LNCAP (cell line): ENCODE results near the gene IGLON5.

Experiments
- TF ChIP-seq, protein P1 (sequence below): fragments of 450-650 bp; IDR thresholded peaks from 2 replicates; pipeline ENCODE4 v1.5.1; 2017; ENCODE audit warnings: mild to moderate bottlenecking

IGLON5 gene

DNA sequence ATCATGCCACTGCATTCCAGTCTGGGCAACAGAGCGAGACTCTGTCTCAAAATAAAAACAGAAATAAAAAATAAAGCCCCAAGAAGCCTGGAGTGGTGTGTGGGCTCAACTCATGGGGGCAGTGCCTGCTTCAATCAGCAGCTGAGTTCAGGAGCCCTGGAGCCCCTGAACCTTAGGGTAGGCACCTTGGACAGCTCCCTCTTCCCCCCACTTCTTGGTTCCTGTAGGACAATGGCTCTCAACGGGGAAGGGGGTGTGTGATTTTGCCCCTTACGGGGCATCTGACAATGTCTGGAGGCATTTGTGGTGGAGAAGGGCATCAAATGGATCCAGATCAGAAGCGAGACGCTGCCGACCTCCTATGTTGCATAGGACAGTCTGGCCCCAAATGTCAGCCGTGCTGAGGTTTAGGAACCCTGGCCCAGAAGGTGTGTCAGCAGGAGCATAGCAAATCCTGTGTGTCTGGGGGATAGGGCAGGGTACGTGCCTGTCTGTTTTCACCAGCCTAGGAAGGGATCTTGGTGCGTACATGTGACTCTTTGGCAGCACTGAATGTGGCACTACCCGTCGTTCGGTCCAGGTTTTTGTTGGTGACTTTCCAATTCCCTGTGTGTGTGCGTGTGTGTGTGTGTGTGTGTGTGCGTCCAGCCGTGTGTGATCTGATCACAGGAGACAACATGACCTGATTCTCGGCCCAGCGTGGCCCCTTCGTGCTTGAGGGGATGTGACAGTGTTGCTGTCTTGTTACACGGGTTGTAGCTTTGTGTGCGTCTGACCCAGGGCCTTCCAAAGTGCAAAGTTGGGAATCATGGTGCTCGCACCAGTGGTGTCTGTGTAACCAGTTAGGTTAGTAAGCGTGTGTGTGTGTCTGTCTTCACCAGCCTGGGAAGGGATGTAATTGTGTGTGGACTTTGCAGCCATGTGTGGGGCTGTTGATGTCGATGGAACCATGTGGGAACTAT, 7.5 kb downstream of the IGLON5 start:
- TF ChIP-seq, protein P1, sequence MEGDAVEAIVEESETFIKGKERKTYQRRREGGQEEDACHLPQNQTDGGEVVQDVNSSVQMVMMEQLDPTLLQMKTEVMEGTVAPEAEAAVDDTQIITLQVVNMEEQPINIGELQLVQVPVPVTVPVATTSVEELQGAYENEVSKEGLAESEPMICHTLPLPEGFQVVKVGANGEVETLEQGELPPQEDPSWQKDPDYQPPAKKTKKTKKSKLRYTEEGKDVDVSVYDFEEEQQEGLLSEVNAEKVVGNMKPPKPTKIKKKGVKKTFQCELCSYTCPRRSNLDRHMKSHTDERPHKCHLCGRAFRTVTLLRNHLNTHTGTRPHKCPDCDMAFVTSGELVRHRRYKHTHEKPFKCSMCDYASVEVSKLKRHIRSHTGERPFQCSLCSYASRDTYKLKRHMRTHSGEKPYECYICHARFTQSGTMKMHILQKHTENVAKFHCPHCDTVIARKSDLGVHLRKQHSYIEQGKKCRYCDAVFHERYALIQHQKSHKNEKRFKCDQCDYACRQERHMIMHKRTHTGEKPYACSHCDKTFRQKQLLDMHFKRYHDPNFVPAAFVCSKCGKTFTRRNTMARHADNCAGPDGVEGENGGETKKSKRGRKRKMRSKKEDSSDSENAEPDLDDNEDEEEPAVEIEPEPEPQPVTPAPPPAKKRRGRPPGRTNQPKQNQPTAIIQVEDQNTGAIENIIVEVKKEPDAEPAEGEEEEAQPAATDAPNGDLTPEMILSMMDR = no peak

- TF ChIP-seq, protein P1 = no peak
Measured at GRCh38 chr19:51319649-51320279, 8.3 kb downstream of the IGLON5 start.

GRCh38 chr19:51320280-51320657, 8.8 kb downstream of the IGLON5 start:
- TF ChIP-seq, protein P1 = no peak

GRCh38 chr19:51321799-51322198, 10.4 kb downstream of the IGLON5 start:
- TF ChIP-seq, protein P1 = no peak

- TF ChIP-seq, protein P1 = no peak
Measured at GRCh38 chr19:51323481-51324166, 12.2 kb downstream of the IGLON5 start.

DNA sequence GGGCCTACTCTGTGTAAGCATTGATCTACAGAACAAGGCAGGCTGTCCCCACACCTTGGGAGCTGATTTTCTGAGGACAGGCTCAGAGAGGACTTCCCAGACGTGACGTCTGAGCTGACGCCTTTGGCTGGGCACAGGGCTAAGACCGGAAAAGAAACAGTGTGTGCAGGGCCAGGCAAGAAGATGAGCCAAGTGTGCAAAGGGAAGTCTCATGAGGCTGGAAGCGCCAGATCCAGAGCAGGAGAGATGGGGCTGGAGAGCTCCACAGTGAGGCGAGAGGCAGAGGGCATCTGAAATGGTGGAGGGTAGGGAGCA, 12.7 kb downstream of the IGLON5 start:
- TF ChIP-seq, protein P1 = no peak

DNA sequence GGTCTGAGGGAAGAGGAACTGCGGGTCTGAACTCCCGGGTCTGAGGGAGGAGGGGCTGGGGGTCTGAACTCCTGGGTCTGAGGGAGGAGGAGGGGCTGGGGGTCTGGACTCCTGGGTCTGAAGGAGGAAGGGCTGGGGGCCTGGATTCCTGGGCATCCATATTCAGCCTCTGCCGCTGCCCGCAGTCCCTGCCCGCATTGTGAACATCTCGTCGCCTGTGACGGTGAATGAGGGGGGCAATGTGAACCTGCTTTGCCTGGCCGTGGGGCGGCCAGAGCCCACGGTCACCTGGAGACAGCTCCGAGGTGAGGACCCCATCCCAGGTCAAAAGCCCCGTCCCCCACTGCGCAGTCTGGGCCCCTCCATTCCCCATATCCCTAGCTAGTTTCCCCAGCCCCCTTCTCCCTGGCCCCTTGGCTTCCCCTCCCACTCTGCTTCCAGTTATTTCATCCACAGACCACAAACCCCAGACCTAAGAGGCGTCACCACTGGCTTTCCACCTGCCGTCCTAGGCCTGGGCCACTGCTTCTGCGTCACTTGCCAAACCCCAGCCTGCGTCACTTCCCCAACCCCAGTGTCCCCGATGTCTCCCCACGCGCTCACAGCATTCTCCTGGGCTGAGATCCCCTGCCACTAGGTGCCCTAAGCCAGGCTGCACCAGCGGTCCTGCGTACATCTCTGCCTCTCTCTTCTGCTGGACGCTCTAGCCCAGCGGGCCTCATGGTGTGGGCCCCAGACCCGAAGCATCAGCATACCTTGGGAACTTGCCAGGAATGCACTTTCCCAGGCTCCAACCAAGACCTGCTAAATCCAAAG, 13.9 kb downstream of the IGLON5 start:
- TF ChIP-seq, protein P1 = no peak
